ENCODE results near the gene ELFN1.

GRCh38 chr7:1632506-1632905 lies 37.6 kb upstream of the ELFN1 start:
- TF ChIP-seq POLR2AphosphoS5 (IDR thresholded peaks at IDR 0.05) (no peak), CTCF (IDR thresholded peaks at IDR 0.05) (no peak), POLR2A (IDR thresholded peaks at IDR 0.05) (no peak), EP300 (IDR thresholded peaks at IDR 0.05) (no peak)

Measured in gastroesophageal sphincter (tissue), 3 donors.